RWPE2 (cell line): ENCODE results near the gene AP5S1.

ENCODE experiments used
- ATAC-seq: fragments of 200-7000 bp; cut with Tn5 transposase; 3 replicates; pipeline ENCODE4 v1.9.1; 2021; ENCODE audit warnings: low read depth
- DNase-seq: peaks from one replicate; pipeline ENCODE4 v3.0.0-alpha.2; 2020; ENCODE audit warnings: low spot score
- H3K27ac ChIP-seq: fragments of 450-650 bp; 2 replicates; pipeline ENCODE4 v1.5.1; 2017; ENCODE audit warnings: mild to moderate bottlenecking; ENCODE audit not compliant: poor library complexity, severe bottlenecking
- H3K27me3 ChIP-seq: fragments of 250-450 bp; sonication (Bioruptor Pico); 2 replicates; pipeline ENCODE4 v1.5.1; 2021; ENCODE audit warnings: mild to moderate bottlenecking, moderate library complexity; ENCODE audit not compliant: insufficient read depth, poor library complexity, severe bottlenecking
- H3K36me3 ChIP-seq: fragments of 250-450 bp; sonication (Bioruptor Pico); 2 replicates; pipeline ENCODE4 v1.5.1; 2020; ENCODE audit warnings: low read depth, mild to moderate bottlenecking, moderate library complexity
- H3K4me1 ChIP-seq: fragments of 250-450 bp; sonication (Bioruptor Pico); 2 replicates; pipeline ENCODE4 v1.5.1; 2021; ENCODE audit warnings: mild to moderate bottlenecking, moderate library complexity; ENCODE audit not compliant: insufficient read depth, poor library complexity, severe bottlenecking
- H3K4me3 ChIP-seq: fragments of 250-450 bp; sonication (Bioruptor Pico); 2 replicates; pipeline ENCODE4 v1.5.1; 2021; ENCODE audit warnings: mild to moderate bottlenecking, moderate library complexity; ENCODE audit not compliant: severe bottlenecking
- H3K9me3 ChIP-seq: fragments of 250-450 bp; sonication (Bioruptor Pico); 2 replicates; pipeline ENCODE4 v1.5.1; 2021; ENCODE audit warnings: mild to moderate bottlenecking, moderate library complexity; ENCODE audit not compliant: severe bottlenecking
- CTCF ChIP-seq: fragments of 450-650 bp; IDR thresholded peaks from one replicate; pipeline ENCODE4 v1.5.1; 2017; ENCODE audit warnings: mild to moderate bottlenecking, moderate library complexity; ENCODE audit not compliant: poor library complexity, severe bottlenecking

AP5S1 gene

GRCh38 chr20:3783068-3783489 lies 37.3 kb upstream of the AP5S1 start:
- Histone ChIP-seq H3K27me3 (no peaks in the 10 kb centered on the region), H3K9me3 (no peaks in the 10 kb centered on the region), H3K4me1 (peaks cover 14% of the 10 kb centered on the region), H3K27ac (peak overlapping the region; percentile 12), H3K36me3 (peaks cover 10% of the 10 kb centered on the region; the same call in 1 of the 2 replicates), H3K4me3 (no peak overlapping the region)
- DNase-seq (no peak), ATAC-seq (no peak)
- no peak for TF ChIP-seq CTCF

- no peak for ATAC-seq
- Histone ChIP-seq H3K27me3 (no peaks in the 10 kb centered on the region), H3K36me3 (peaks cover 10% of the 10 kb centered on the region; the same call in 1 of the 2 replicates), H3K9me3 (no peaks in the 10 kb centered on the region), H3K4me1 (peaks cover 14% of the 10 kb centered on the region), H3K4me3 (no peak overlapping the region), H3K27ac (peak overlapping the region; percentile 12)
- DNase-seq = no peak
- no peak for TF ChIP-seq CTCF
Measured at GRCh38 chr20:3783511-3784195, 36.7 kb upstream of the AP5S1 start.

GRCh38 chr20:3784216-3784853 lies 36.0 kb upstream of the AP5S1 start:
- no peaks in the 10 kb centered on the region for H3K27me3 ChIP-seq
- peak overlapping the region; percentile 69 for H3K27ac ChIP-seq
- ATAC-seq (no peak), DNase-seq (no peak)
- H3K36me3 ChIP-seq = peaks cover 10% of the 10 kb centered on the region; the same call in 1 of the 2 replicates
- no peak overlapping the region for H3K4me3 ChIP-seq
- no peak for TF ChIP-seq CTCF
- H3K9me3 ChIP-seq = no peaks in the 10 kb centered on the region
- peaks cover 14% of the 10 kb centered on the region for H3K4me1 ChIP-seq

GRCh38 chr20:3784863-3785239 lies 35.5 kb upstream of the AP5S1 start:
- ATAC-seq (no peak), DNase-seq (no peak)
- TF ChIP-seq CTCF = no peak
- Histone ChIP-seq H3K36me3 (peaks cover 10% of the 10 kb centered on the region; the same call in 1 of the 2 replicates), H3K27me3 (no peaks in the 10 kb centered on the region), H3K4me3 (no peak overlapping the region), H3K4me1 (peaks cover 14% of the 10 kb centered on the region), H3K27ac (peak overlapping the region; percentile 69), H3K9me3 (no peaks in the 10 kb centered on the region)
